ENCODE results near the gene ATRN. TPM values are rescaled to one million over a fixed set of nuclear protein-coding genes. Genes with fewer than 3 reads are reported as not detected.

ATRN gene
- total RNA-seq, 2 experiments from 2014 or later: 0.09 to 4.5 TPM

GRCh38 chr20:3694864-3695263, 224.0 kb downstream of the ATRN start:
- H3K79me2 ChIP-seq (ENCODE audit: insufficient read depth, low read depth, low read length): no peaks in the 10 kb centered on the region
- H4K20me1 ChIP-seq (ENCODE audit: insufficient read depth, low read length): no peaks in the 10 kb centered on the region
- intact Hi-C loops (cut with micrococcal nuclease; ENCODE audit: unreplicated experiment): no loop called here
- H3K36me3 ChIP-seq (ENCODE audit: insufficient read depth, low read length): no peaks in the 10 kb centered on the region
- no peaks in the 10 kb centered on the region for H3K9me3 ChIP-seq (ENCODE audit: low read length)
- CTCF ChIA-PET (ENCODE audit: unreplicated experiment): no interaction called here
- H3K4me2 ChIP-seq (ENCODE audit: low read length): no peak overlapping the region
- H2AFZ ChIP-seq (ENCODE audit: low read length): no peak overlapping the region
- BruUV-seq (replicated peaks): no TSS peak
- no peaks in the 10 kb centered on the region for H3K4me1 ChIP-seq (ENCODE audit: insufficient read depth, low read length, poor library complexity, severe bottlenecking)
- no peaks in the 10 kb centered on the region for H3K9me2 ChIP-seq (ENCODE audit: insufficient read depth, low read length)
- TF ChIP-seq CTCF (conservative IDR thresholded peaks at IDR 0.05; ENCODE audit: low read length): no peak
- TF ChIP-seq EZH2phosphoT487 (IDR thresholded peaks at IDR 0.05; ENCODE audit: borderline replicate concordance, low read depth, low read length): no peak
- POLR2A ChIA-PET: no interaction called here
- DNase-seq (ENCODE audit: low spot score): no peak
- no peak overlapping the region for H3K4me3 ChIP-seq (ENCODE audit: low read depth, low read length, poor library complexity, severe bottlenecking)
- H3K27ac ChIP-seq (ENCODE audit: low read depth, low read length, poor library complexity, severe bottlenecking): no peak overlapping the region

- no peaks in the 10 kb centered on the region for H3K4me1 ChIP-seq (ENCODE audit: insufficient read depth, low read length, poor library complexity, severe bottlenecking)
- ChIA-PET CTCF (ENCODE audit: unreplicated experiment) (no interaction called here), POLR2A (no interaction called here)
- H3K9me2 ChIP-seq (ENCODE audit: insufficient read depth, low read length): no peaks in the 10 kb centered on the region
- no peaks in the 10 kb centered on the region for H4K20me1 ChIP-seq (ENCODE audit: insufficient read depth, low read length)
- DNase-seq (ENCODE audit: low spot score): no peak
- H3K36me3 ChIP-seq (ENCODE audit: insufficient read depth, low read length): no peaks in the 10 kb centered on the region
- no peak overlapping the region for H3K27ac ChIP-seq (ENCODE audit: low read depth, low read length, poor library complexity, severe bottlenecking)
- H2AFZ ChIP-seq (ENCODE audit: low read length): no peak overlapping the region
- no peak for TF ChIP-seq EZH2phosphoT487 (IDR thresholded peaks at IDR 0.05; ENCODE audit: borderline replicate concordance, low read depth, low read length)
- peak; percentile 72 for TF ChIP-seq CTCF (conservative IDR thresholded peaks at IDR 0.05; ENCODE audit: low read length)
- no peaks in the 10 kb centered on the region for H3K9me3 ChIP-seq (ENCODE audit: low read length)
- intact Hi-C loops (cut with micrococcal nuclease; ENCODE audit: unreplicated experiment): no loop called here
- BruUV-seq (replicated peaks): no TSS peak
- H3K4me3 ChIP-seq (ENCODE audit: low read depth, low read length, poor library complexity, severe bottlenecking): no peak overlapping the region
- no peak overlapping the region for H3K4me2 ChIP-seq (ENCODE audit: low read length)
- no peaks in the 10 kb centered on the region for H3K79me2 ChIP-seq (ENCODE audit: insufficient read depth, low read depth, low read length)
Measured at GRCh38 chr20:3696200-3696599, 225.4 kb downstream of the ATRN start.

- Histone ChIP-seq H4K20me1 (ENCODE audit: insufficient read depth, low read length) (no peaks in the 10 kb centered on the region), H3K4me2 (ENCODE audit: low read length) (no peak overlapping the region), H3K4me1 (ENCODE audit: insufficient read depth, low read length, poor library complexity, severe bottlenecking) (no peaks in the 10 kb centered on the region), H3K79me2 (ENCODE audit: insufficient read depth, low read depth, low read length) (no peaks in the 10 kb centered on the region), H3K9me2 (ENCODE audit: insufficient read depth, low read length) (no peaks in the 10 kb centered on the region), H3K4me3 (ENCODE audit: low read depth, low read length, poor library complexity, severe bottlenecking) (no peak overlapping the region), H3K36me3 (ENCODE audit: insufficient read depth, low read length) (no peaks in the 10 kb centered on the region), H3K9me3 (ENCODE audit: low read length) (no peaks in the 10 kb centered on the region), H2AFZ (ENCODE audit: low read length) (no peak overlapping the region), H3K27ac (ENCODE audit: low read depth, low read length, poor library complexity, severe bottlenecking) (no peak overlapping the region)
- no peak for DNase-seq (ENCODE audit: low spot score)
- ChIA-PET CTCF (ENCODE audit: unreplicated experiment) (interaction anchor here (0.6 kb wide), 1 partner anchor 1526 kb away, joined by 5 read pairs; no protein-coding TSS in a partner anchor), POLR2A (no interaction called here)
- no TSS peak for BruUV-seq (replicated peaks)
- TF ChIP-seq EZH2phosphoT487 (IDR thresholded peaks at IDR 0.05; ENCODE audit: borderline replicate concordance, low read depth, low read length): no peak
- no peak for TF ChIP-seq CTCF (conservative IDR thresholded peaks at IDR 0.05; ENCODE audit: low read length)
- intact Hi-C loops (cut with micrococcal nuclease; ENCODE audit: unreplicated experiment): no loop called here
Measured at GRCh38 chr20:3696745-3697587, 226.1 kb downstream of the ATRN start.

Measured in OCI-LY7 (cell line).